Stimulated activated CD8-positive, alpha-beta memory T cell treated with anti-CD3 and anti-CD28 coated beads, Interleukin-2, amount 100 ng/mL, for 1 hour (primary cell): ENCODE results near the gene CPLANE2.
"Not testable (repeated sequence)": the region's sequence is repeated elsewhere in the genome, so short reads cannot be mapped to it uniquely, and the experiment has no call there.

Experiments used
- DNase-seq, 2 donors: peaks; one replicate each; pipeline ENCODE4 v3.0.0-alpha.2; 2020; ENCODE audit warnings: low read depth in 2 of 2

CPLANE2 gene

GRCh38 chr1:16231331-16232315 is 5.4 kb downstream of the CPLANE2 start:
- no peak for DNase-seq

- no peak for DNase-seq
These were observed 6.2 kb downstream of the CPLANE2 start for GRCh38 chr1:16230744-16231143.

GRCh38 chr1:16229976-16230740 is 6.8 kb downstream of the CPLANE2 start:
- DNase-seq, result no peak

DNA sequence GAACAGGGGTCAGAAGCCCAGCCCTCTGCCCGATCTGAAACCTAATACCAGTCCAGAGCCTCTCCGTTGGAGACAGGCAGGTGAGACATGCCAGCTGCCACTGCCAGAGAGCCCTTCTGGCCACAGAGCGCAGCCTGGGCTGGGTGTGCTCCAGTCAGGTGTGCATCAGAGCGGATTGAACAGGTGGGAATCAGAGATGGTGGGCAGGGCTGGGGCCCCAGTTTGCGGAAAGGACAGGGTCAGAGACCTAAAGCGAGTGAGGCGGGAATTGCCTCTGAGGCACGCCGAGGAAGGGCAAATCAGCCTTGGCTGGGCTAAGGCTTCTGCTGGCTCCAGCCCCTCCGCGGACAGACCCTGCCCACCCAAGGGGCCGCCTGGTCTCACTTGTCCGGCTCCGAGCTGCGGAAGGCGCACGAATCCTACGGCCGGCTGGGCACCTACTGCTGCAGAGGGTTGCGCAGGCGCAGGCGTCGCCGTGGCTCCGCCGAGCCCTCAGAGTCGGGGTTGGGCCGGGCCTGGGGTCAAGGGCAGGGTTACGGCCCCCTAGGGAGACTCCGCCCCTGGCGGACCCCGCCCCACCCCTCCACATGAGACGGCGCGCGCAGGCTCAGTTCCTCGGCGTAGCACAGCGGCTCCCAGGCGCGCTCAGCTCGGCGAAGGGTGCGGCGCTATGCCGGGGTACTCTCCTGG is 10.3 kb downstream of the CPLANE2 start:
- no peak for DNase-seq

DNA sequence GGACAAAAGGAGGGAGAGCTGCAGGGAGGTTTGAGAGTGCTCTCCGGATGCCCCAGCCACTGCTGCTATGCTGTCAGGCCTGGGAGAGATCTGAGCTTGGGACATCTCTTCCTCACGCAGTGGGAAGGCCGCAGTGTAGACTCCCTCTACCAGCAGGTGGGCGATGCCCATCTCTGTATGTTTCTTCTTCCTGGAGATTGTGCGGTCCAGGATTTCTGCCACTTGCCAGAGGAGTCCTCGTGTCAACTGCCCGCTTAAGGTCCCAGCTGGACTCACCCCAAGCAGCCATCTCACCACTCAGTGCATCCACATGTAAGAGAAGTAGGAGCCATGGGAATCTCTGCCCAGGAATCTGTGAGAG is 10.9 kb downstream of the CPLANE2 start:
- DNase-seq, result no peak

DNA sequence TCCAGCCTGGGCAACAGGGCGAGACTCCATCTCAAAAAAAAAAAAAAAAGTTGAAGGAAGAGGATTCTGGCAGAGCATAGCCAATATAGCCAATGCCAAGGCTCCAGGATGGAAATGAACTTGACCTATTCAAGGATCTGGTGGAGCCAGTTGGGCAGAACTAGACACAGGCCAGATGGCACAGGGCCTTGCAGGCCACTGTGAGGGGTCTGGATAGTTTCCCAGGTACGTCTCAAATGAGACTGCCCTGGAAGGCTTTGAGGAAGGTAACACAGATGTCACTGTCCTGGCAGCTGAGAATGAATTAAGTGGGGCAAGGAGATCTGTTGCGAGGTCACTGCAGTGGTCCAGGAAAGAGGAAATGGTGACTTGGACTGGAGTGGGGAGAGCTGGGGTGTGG is 12.5 kb downstream of the CPLANE2 start:
- DNase-seq, result no peak

DNA sequence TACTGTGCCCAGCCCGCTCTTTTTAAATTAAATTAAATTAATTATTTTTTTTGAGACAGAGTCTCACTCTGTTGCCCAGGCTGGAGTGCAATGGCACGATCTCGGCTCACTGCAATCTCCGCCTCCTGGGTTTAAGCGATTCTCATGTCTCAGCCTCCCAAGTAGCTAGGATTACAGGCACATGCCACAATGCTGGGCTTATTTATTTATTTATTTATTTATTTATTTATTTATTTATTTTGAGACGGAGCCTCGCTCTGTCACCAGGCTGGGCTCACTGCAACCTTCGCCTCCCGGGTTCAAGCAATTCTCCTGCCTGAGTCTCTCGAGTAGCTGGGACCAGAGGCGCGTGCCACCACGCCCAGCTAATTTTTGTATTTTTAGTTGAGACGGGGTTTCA is 14.3 kb downstream of the CPLANE2 start:
- DNase-seq, result not testable (repeated sequence)

GRCh38 chr1:16221499-16221898 is 15.5 kb downstream of the CPLANE2 start:
- no peak for DNase-seq

- no peak for DNase-seq
These were observed 16.9 kb downstream of the CPLANE2 start for GRCh38 chr1:16219968-16220500.

DNA sequence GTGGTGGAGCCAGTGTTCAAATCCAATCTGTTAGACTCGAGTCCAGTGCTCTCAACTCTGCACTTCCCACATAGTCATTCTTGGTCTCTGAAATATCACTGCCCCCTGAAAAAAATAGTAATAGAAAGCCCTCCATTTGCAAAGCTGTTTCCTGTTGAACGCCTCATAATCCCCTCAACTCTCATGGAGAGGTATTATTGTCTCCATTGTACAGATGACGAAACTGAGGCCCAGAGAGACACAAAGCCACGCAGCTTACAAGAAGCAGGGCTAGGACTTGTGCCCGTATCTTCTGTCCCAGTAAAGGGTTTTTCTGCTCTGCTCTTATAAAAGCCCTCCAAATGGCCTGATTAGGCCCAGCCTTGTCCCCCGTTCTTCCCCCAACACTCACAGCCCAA is 18.3 kb downstream of the CPLANE2 start:
- no peak for DNase-seq

DNA sequence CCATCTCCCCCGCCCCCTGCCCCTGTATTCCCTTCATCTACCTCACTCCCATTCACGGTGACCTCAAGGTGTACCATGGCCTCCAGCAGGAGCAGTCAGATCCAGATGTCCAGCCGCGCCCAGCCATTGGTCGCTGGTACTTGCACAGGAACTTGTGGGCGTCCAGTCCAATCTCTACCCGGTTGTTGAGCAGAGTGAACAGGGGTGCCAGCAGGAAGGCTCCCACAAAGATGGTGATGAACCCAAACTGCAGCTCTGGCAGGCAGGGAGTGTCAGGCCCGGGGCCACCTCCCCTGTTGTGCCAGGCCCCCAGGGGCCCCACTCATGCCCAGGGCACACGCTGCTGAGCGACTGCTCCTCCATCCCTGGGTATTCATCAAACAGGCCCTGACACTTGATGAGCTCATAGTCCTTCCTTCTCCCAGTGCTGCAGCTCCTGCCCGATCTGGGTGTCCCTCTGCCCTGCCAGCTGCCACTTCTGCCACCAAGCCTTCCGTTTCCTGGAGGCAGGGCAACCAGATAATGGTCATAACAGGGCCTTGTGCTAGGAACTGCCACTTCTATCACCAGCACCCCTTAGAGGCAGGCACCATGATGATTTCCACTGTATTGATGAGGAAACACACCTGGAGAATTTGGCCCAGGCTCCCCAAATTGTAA is 18.8 kb downstream of the CPLANE2 start:
- no peak for DNase-seq

- peak; percentile 77 to 91 for DNase-seq
These were observed 19.8 kb downstream of the CPLANE2 start for GRCh38 chr1:16217061-16217785.

DNA sequence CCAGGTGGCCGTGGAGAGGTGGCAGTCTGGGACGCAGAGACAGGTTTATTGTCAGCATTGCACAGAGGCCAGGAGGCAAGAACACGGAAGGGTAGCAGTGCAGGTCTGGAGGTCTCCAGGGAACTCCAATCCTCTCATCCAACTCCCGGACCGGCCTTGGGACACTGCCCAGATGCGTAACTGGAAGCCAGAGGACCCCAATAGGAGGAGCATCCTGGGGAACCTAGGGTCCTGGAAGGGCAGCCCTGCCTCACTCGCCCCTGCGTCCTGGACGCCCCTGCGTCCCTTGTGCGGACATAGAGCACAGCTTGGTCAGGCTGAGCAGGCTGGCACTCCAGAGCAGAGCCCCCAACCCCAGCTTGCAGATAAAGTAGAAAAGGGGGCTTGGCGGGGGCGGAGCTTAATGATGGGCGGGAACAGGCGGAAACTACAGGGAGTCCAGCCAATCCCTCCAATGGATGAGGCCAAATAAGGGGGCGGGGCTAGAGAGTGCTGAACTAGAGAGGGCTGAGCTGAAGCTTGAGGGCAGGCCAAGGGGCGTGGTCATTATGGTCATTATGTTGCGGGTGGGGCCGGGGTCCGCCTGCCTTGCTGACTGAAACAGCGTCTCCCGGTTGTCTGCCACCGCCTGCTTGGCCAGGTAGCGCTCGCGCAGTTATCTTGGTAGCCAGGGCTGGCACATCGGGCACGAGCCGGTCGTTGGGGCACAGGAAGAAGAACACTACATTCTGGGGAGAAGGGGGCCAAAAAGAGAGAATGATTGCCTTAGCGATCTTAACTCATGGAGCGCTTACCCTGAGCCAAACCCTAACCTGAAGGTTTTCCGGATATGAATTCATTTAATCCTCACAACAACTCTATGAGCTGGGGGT is 20.9 kb downstream of the CPLANE2 start:
- no peak for DNase-seq

- not testable (repeated sequence) for DNase-seq
These were observed 21.7 kb downstream of the CPLANE2 start for GRCh38 chr1:16215240-16215639.

DNA sequence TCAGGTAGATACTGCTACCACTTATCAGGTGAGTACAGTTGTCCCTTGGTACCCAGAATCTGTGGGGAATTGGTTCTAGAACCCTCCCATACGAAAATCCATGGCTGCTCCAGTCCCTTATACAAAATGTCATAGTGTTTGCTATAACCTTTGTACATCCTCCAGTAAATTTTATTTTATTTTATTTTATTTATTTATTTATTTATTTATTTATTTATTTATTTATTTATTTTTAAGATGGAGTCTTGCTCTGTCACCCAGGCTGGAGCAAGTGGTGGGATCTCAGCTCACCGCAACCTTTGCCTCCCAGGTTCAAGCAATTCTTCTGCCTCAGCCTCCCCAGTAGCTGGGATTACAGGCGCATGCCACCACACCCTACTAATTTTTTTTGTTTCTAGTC is 23.4 kb downstream of the CPLANE2 start:
- DNase-seq, result not testable (repeated sequence)

- no peak for DNase-seq
These were observed 24.0 kb downstream of the CPLANE2 start for GRCh38 chr1:16213013-16213412.

GRCh38 chr1:16212251-16212961 is 24.6 kb downstream of the CPLANE2 start, which contains the start of gene ARHGEF19:
ARHGEF19 (minus strand) TSS chr1:16212652; CDS start chr1:16209054, 3,598 bp downstream.
- DNase-seq, result no peak

GRCh38 chr1:16211824-16212223 is 25.2 kb downstream of the CPLANE2 start:
- DNase-seq, result no peak

DNA sequence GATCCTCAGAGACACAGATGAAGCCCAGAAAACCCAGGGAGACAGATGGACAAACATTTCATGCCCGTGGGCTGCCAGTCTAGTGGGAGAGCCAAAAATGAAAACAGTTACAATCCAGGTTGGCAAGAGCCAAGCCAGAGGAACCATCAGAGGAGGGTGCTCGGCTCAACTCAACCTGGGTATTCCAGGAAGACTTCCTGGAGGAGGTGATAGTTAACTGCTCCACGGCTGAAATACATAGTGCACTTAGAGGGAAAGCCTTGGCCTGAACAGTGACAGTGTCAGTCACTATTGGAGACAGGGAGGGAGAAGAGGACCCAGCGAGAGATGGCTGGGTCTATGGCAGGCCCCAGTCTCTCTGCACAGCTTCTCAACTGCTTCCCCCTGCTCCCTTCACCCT is 26.4 kb downstream of the CPLANE2 start:
- no peak for DNase-seq
